Measurements from ENCODE around the gene IDE.
"Not testable (repeated sequence)": the region's sequence is repeated elsewhere in the genome, so short reads cannot be mapped to it uniquely, and the experiment has no call there.

The IDE gene

GRCh38 chr10:92490387-92490786 is 83.5 kb downstream of the IDE start:
- Histone ChIP-seq H3K4me3 (ENCODE audit: low read depth, low read length) (no peak overlapping the region), H3K4me1 (ENCODE audit: control insufficient read depth, insufficient read depth, low read length) (no peaks in the 10 kb centered on the region), H3K36me3 (ENCODE audit: control insufficient read depth, insufficient read depth, low read length) (peaks cover 60% of the 10 kb centered on the region), H3K9me3 (ENCODE audit: control insufficient read depth, insufficient read depth, low read length) (no peaks in the 10 kb centered on the region), H3K27ac (ENCODE audit: low read depth, low read length) (no peak overlapping the region), H3K27me3 (ENCODE audit: control insufficient read depth, insufficient read depth, low read length) (no peaks in the 10 kb centered on the region), H3K9ac (ENCODE audit: low read depth, low read length) (no peak overlapping the region)

DNA sequence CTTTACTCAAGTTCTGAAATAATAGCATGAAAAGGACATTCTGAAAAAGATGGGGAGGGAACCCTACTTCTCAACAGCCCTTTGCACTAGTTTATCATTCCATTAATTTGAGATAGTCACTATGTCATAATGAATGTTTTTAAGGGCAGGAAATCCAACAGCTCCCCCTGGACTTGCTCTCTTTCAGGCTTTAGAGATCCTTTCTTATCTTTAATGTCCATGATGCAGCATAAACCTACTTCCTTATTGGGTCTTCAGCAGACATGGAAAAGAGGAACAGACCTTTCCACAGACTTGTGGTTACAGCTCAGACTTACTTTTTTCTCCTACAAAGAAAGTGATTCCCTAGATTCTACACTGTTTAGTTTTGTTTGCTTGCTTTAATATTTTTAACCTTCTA is 87.3 kb downstream of the IDE start:
- Histone ChIP-seq H3K27me3 (ENCODE audit: control insufficient read depth, insufficient read depth, low read length) (no peaks in the 10 kb centered on the region), H3K4me3 (ENCODE audit: low read depth, low read length) (no peak overlapping the region), H3K4me1 (ENCODE audit: control insufficient read depth, insufficient read depth, low read length) (no peaks in the 10 kb centered on the region), H3K9me3 (ENCODE audit: control insufficient read depth, insufficient read depth, low read length) (no peaks in the 10 kb centered on the region), H3K27ac (ENCODE audit: low read depth, low read length) (no peak overlapping the region), H3K9ac (ENCODE audit: low read depth, low read length) (no peak overlapping the region), H3K36me3 (ENCODE audit: control insufficient read depth, insufficient read depth, low read length) (peaks cover 73% of the 10 kb centered on the region)

DNA sequence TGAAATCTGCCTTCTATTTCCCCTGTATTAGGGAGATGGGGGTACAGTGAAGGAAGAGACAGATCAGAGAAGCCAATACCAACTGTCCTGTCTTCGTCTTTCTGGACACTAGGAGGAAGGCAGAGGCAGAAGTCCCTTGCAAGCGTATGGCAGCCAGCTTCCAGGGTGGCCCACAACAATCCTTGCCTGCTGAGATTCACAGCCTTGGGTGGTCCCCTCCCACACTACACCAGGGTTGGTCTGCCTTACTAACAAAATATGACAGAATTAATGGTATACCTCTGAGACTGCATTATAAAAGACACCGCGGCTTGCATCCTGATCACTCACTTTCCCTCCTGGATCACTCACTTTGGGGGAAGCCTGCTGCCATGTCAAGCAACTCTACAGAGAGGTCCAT is 90.4 kb downstream of the IDE start:
- H3K27ac ChIP-seq (ENCODE audit: low read depth, low read length), result no peak overlapping the region
- H3K4me3 ChIP-seq (ENCODE audit: low read depth, low read length), result no peak overlapping the region
- H3K36me3 ChIP-seq (ENCODE audit: control insufficient read depth, insufficient read depth, low read length), result peaks cover 72% of the 10 kb centered on the region
- H3K9me3 ChIP-seq (ENCODE audit: control insufficient read depth, insufficient read depth, low read length), result no peaks in the 10 kb centered on the region
- H3K4me1 ChIP-seq (ENCODE audit: control insufficient read depth, insufficient read depth, low read length), result no peaks in the 10 kb centered on the region
- H3K9ac ChIP-seq (ENCODE audit: low read depth, low read length), result no peak overlapping the region
- H3K27me3 ChIP-seq (ENCODE audit: control insufficient read depth, insufficient read depth, low read length), result no peaks in the 10 kb centered on the region

GRCh38 chr10:92480413-92480812 is 93.5 kb downstream of the IDE start:
- Histone ChIP-seq H3K36me3 (ENCODE audit: control insufficient read depth, insufficient read depth, low read length) (peaks cover 54% of the 10 kb centered on the region), H3K27ac (ENCODE audit: low read depth, low read length) (no peak overlapping the region)

GRCh38 chr10:92479547-92479946 is 94.3 kb downstream of the IDE start:
- Histone ChIP-seq H3K27ac (ENCODE audit: low read depth, low read length) (no peak overlapping the region), H3K27me3 (ENCODE audit: control insufficient read depth, insufficient read depth, low read length) (no peaks in the 10 kb centered on the region), H3K4me1 (ENCODE audit: control insufficient read depth, insufficient read depth, low read length) (no peaks in the 10 kb centered on the region), H3K9me3 (ENCODE audit: control insufficient read depth, insufficient read depth, low read length) (no peaks in the 10 kb centered on the region), H3K4me3 (ENCODE audit: low read depth, low read length) (no peak overlapping the region), H3K36me3 (ENCODE audit: control insufficient read depth, insufficient read depth, low read length) (peaks cover 56% of the 10 kb centered on the region), H3K9ac (ENCODE audit: low read depth, low read length) (no peak overlapping the region)

More at GRCh38 chr10:92480413-92480812, 93.5 kb downstream of the IDE start:
- Histone ChIP-seq H3K27me3 (ENCODE audit: control insufficient read depth, insufficient read depth, low read length) (no peaks in the 10 kb centered on the region), H3K9ac (ENCODE audit: low read depth, low read length) (no peak overlapping the region), H3K4me3 (ENCODE audit: low read depth, low read length) (no peak overlapping the region), H3K4me1 (ENCODE audit: control insufficient read depth, insufficient read depth, low read length) (no peaks in the 10 kb centered on the region), H3K9me3 (ENCODE audit: control insufficient read depth, insufficient read depth, low read length) (no peaks in the 10 kb centered on the region)

- H3K36me3 ChIP-seq (ENCODE audit: control insufficient read depth, insufficient read depth, low read length), result peaks cover 53% of the 10 kb centered on the region
- no peaks in the 10 kb centered on the region for H3K4me1 ChIP-seq (ENCODE audit: control insufficient read depth, insufficient read depth, low read length)
- no peaks in the 10 kb centered on the region for H3K27me3 ChIP-seq (ENCODE audit: control insufficient read depth, insufficient read depth, low read length)
- no peak overlapping the region for H3K27ac ChIP-seq (ENCODE audit: low read depth, low read length)
- no peak overlapping the region for H3K4me3 ChIP-seq (ENCODE audit: low read depth, low read length)
- H3K9ac ChIP-seq (ENCODE audit: low read depth, low read length), result no peak overlapping the region
- no peaks in the 10 kb centered on the region for H3K9me3 ChIP-seq (ENCODE audit: control insufficient read depth, insufficient read depth, low read length)
These were observed 95.4 kb downstream of the IDE start for GRCh38 chr10:92478536-92478935.

DNA sequence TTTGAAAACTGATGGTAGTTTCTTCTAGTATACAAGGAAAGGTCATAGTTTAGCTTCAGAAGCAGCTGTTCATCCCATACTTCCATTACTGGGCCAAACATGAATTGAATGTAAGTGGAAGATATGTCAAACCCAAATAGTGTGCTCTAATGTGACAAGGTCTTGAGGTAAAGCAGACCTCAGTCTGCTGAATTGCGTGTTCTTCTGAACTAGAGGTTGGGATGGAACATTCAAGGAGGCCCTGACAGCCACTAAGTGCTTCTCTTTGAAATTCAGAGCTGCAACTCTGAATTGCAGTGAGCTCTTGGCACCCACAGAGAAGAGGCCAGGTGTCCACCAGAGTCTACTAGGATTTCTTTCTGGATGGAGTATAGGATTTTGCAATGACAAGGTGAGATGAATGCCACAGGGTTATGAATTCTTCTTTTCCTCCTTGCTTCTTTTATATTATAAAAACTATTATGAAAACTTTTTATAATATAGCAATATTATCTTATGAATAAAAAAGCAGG is 98.5 kb downstream of the IDE start:
- Histone ChIP-seq H3K9ac (ENCODE audit: low read depth, low read length) (no peak overlapping the region), H3K4me1 (ENCODE audit: control insufficient read depth, insufficient read depth, low read length) (no peaks in the 10 kb centered on the region), H3K36me3 (ENCODE audit: control insufficient read depth, insufficient read depth, low read length) (peaks cover 41% of the 10 kb centered on the region), H3K27me3 (ENCODE audit: control insufficient read depth, insufficient read depth, low read length) (no peaks in the 10 kb centered on the region), H3K9me3 (ENCODE audit: control insufficient read depth, insufficient read depth, low read length) (no peaks in the 10 kb centered on the region), H3K27ac (ENCODE audit: low read depth, low read length) (no peak overlapping the region), H3K4me3 (ENCODE audit: low read depth, low read length) (no peak overlapping the region)

DNA sequence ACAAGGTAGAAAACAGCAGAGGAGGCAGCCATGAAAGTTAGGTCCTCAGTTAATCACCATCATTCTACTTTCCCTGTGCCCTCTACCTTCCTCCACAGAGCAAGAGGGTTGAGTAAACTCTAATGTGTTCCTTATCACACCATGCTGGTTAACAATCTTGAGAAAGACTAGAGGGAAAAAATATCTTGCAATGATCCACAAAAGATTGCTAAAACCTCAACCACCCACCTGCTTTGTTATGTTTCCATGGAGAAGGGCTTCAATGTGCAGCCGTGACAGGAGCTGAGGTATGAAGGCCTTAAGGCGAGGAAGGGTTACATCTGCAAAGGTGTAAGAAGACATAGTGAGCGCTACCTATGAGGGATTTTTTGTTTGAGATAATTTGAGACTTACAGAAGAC is 103.9 kb downstream of the IDE start:
- Histone ChIP-seq H3K27ac (ENCODE audit: low read depth, low read length) (no peak overlapping the region), H3K27me3 (ENCODE audit: control insufficient read depth, insufficient read depth, low read length) (no peaks in the 10 kb centered on the region), H3K36me3 (ENCODE audit: control insufficient read depth, insufficient read depth, low read length) (peaks cover 50% of the 10 kb centered on the region), H3K9me3 (ENCODE audit: control insufficient read depth, insufficient read depth, low read length) (no peaks in the 10 kb centered on the region), H3K4me3 (ENCODE audit: low read depth, low read length) (no peak overlapping the region), H3K4me1 (ENCODE audit: control insufficient read depth, insufficient read depth, low read length) (no peaks in the 10 kb centered on the region), H3K9ac (ENCODE audit: low read depth, low read length) (no peak overlapping the region)

- H3K36me3 ChIP-seq (ENCODE audit: control insufficient read depth, insufficient read depth, low read length), result peaks cover 74% of the 10 kb centered on the region
- H3K9ac ChIP-seq (ENCODE audit: low read depth, low read length), result no peak overlapping the region
- no peaks in the 10 kb centered on the region for H3K4me1 ChIP-seq (ENCODE audit: control insufficient read depth, insufficient read depth, low read length)
- no peaks in the 10 kb centered on the region for H3K27me3 ChIP-seq (ENCODE audit: control insufficient read depth, insufficient read depth, low read length)
- H3K9me3 ChIP-seq (ENCODE audit: control insufficient read depth, insufficient read depth, low read length), result no peaks in the 10 kb centered on the region
- H3K4me3 ChIP-seq (ENCODE audit: low read depth, low read length), result no peak overlapping the region
- no peak overlapping the region for H3K27ac ChIP-seq (ENCODE audit: low read depth, low read length)
These were observed 109.5 kb downstream of the IDE start for GRCh38 chr10:92464364-92464763.

DNA sequence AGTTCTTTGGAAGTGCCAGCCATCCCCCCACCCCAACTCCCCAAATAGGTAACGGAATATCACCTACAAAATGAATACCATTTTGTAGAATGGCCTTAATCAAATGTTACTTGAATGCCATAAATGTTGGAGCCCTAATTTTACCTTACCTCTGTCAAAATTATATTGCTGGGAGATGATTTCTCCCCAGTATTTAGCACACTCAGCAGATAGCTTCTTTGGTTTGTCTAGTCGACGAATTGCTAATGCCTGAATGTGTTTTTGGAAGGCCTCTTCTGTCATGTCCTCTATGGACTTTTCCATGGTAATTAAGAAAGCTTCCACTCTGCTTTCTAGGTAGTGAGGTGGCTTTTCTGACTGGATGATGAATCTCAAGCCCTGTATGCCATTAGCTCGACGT is 110.3 kb downstream of the IDE start:
- no peak overlapping the region for H3K9ac ChIP-seq (ENCODE audit: low read depth, low read length)
- H3K36me3 ChIP-seq (ENCODE audit: control insufficient read depth, insufficient read depth, low read length), result peaks cover 69% of the 10 kb centered on the region
- no peaks in the 10 kb centered on the region for H3K9me3 ChIP-seq (ENCODE audit: control insufficient read depth, insufficient read depth, low read length)
- no peaks in the 10 kb centered on the region for H3K4me1 ChIP-seq (ENCODE audit: control insufficient read depth, insufficient read depth, low read length)
- no peaks in the 10 kb centered on the region for H3K27me3 ChIP-seq (ENCODE audit: control insufficient read depth, insufficient read depth, low read length)
- H3K4me3 ChIP-seq (ENCODE audit: low read depth, low read length), result no peak overlapping the region
- no peak overlapping the region for H3K27ac ChIP-seq (ENCODE audit: low read depth, low read length)

GRCh38 chr10:92454955-92455354 is 118.9 kb downstream of the IDE start:
- not testable (repeated sequence) for H3K4me3 ChIP-seq (ENCODE audit: low read depth, low read length); H3K9ac ChIP-seq (ENCODE audit: low read depth, low read length); H3K27ac ChIP-seq (ENCODE audit: low read depth, low read length); H3K4me1 ChIP-seq (ENCODE audit: control insufficient read depth, insufficient read depth, low read length); H3K27me3 ChIP-seq (ENCODE audit: control insufficient read depth, insufficient read depth, low read length); H3K9me3 ChIP-seq (ENCODE audit: control insufficient read depth, insufficient read depth, low read length)
- peaks cover 62% of the 10 kb centered on the region for H3K36me3 ChIP-seq (ENCODE audit: control insufficient read depth, insufficient read depth, low read length)

DNA sequence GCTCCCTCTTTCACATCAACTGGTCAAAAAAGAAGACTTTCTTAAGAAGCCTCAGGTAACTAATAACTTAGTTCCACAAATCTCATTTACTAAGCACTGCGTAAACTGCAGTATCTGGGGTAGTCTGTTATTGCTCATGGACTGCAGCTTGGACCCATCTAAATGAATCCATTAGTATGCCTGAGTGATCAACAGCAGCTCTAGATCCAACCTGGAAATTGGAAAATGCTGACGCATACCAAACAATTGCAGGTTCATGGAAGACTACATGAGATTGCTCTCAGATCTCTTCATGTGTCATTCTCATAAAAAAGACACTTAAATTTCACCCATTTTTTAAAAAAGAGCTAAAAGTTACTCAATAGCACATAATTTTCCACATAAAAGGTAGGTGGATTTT is 121.6 kb downstream of the IDE start:
- H3K27me3 ChIP-seq (ENCODE audit: control insufficient read depth, insufficient read depth, low read length), result no peaks in the 10 kb centered on the region
- H3K27ac ChIP-seq (ENCODE audit: low read depth, low read length), result no peak overlapping the region
- H3K4me3 ChIP-seq (ENCODE audit: low read depth, low read length), result no peak overlapping the region
- peaks cover 49% of the 10 kb centered on the region for H3K36me3 ChIP-seq (ENCODE audit: control insufficient read depth, insufficient read depth, low read length)
- H3K9ac ChIP-seq (ENCODE audit: low read depth, low read length), result no peak overlapping the region
- no peaks in the 10 kb centered on the region for H3K9me3 ChIP-seq (ENCODE audit: control insufficient read depth, insufficient read depth, low read length)
- no peaks in the 10 kb centered on the region for H3K4me1 ChIP-seq (ENCODE audit: control insufficient read depth, insufficient read depth, low read length)

All from HUES48 (cell line).